ENCODE results near the gene PROSER2.

Gene PROSER2

DNA sequence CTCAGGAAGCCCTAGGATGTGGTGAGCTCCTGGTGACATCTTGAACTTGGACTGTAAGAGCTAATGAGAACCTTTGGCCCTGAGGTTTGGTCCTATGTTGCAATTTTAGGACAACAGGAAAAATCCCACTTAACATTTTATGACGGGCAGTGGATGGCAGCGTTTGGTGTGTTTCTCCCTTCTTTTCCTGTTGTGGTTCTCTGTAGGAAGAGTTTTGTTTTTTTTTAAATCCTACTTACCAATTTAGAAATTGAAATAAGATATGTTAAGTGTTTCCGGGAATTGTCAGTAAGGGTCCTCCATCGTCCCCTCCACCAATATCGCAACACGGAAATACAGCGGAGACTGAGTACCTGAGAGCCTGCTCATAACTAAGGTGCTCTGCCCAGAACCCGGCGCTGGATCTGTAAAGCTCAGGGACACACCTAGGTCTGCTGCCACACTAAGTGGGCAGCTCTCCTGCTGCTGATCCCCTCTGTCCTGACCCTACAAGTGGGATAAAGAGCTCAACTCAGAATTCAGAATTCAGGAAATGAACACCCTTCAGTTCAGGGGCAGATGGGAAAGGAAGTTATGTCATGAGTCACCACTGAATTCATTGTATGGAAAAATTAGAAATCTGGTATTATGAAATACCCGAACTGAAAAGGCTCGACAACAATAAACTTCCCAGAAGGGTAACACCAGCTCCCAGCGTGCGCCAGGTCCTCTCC, 9.1 kb upstream of the PROSER2 start:
- H3K4me3 ChIP-seq: no peak overlapping the region
- no peak for DNase-seq (ENCODE audit: low spot score)
- TF ChIP-seq, protein P1, sequence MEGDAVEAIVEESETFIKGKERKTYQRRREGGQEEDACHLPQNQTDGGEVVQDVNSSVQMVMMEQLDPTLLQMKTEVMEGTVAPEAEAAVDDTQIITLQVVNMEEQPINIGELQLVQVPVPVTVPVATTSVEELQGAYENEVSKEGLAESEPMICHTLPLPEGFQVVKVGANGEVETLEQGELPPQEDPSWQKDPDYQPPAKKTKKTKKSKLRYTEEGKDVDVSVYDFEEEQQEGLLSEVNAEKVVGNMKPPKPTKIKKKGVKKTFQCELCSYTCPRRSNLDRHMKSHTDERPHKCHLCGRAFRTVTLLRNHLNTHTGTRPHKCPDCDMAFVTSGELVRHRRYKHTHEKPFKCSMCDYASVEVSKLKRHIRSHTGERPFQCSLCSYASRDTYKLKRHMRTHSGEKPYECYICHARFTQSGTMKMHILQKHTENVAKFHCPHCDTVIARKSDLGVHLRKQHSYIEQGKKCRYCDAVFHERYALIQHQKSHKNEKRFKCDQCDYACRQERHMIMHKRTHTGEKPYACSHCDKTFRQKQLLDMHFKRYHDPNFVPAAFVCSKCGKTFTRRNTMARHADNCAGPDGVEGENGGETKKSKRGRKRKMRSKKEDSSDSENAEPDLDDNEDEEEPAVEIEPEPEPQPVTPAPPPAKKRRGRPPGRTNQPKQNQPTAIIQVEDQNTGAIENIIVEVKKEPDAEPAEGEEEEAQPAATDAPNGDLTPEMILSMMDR (IDR thresholded peaks at IDR 0.05): no peak
- peak overlapping the region in 1 of 2 donors; percentile 49 for H3K27ac ChIP-seq

DNA sequence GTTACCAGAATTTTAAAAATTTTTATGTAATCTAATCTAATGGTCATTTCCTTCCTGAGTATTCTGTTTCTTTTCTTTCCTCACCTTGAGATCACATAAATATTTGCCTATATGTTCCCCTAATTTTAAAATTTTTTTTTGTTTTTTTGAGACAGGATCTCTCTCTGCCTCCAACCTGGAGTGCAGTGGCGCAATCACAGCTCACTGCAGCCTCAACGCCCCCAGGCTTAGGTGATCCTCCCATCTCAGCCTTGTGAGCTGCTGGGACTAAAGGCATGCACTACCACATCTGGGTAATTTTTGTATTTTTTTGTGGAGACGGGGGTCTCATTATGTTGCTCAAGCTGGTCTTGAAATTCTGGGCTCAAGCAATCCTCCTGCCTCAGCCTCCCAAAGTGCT, 4.1 kb upstream of the PROSER2 start:
- no peak for DNase-seq (ENCODE audit: low spot score)
- Histone ChIP-seq H3K27ac (no peak overlapping the region), H3K4me3 (no peak overlapping the region)
- TF ChIP-seq, protein P1 (IDR thresholded peaks at IDR 0.05): no peak

GRCh38 chr10:11822026-11822756, 965 bp upstream of the PROSER2 start:
- no peak overlapping the region for H3K4me3 ChIP-seq
- H3K27ac ChIP-seq: no peak overlapping the region
- DNase-seq (ENCODE audit: low spot score): no peak
- TF ChIP-seq, protein P1 (IDR thresholded peaks at IDR 0.05): no peak

- no peak overlapping the region for H3K27ac ChIP-seq
- DNase-seq (ENCODE audit: low spot score): no peak
- TF ChIP-seq, protein P1 (IDR thresholded peaks at IDR 0.05): no peak
- H3K4me3 ChIP-seq: peak overlapping the region; percentile 86
Measured at GRCh38 chr10:11822809-11823121, 391 bp upstream of the PROSER2 start.

GRCh38 chr10:11823989-11824346, 812 bp downstream of the PROSER2 start:
- Histone ChIP-seq H3K4me3 (peak overlapping the region; percentile 86), H3K27ac (peak overlapping the region in 1 of 2 donors; percentile 73)
- TF ChIP-seq, protein P1 (IDR thresholded peaks at IDR 0.05): no peak
- no peak for DNase-seq (ENCODE audit: low spot score)

DNA sequence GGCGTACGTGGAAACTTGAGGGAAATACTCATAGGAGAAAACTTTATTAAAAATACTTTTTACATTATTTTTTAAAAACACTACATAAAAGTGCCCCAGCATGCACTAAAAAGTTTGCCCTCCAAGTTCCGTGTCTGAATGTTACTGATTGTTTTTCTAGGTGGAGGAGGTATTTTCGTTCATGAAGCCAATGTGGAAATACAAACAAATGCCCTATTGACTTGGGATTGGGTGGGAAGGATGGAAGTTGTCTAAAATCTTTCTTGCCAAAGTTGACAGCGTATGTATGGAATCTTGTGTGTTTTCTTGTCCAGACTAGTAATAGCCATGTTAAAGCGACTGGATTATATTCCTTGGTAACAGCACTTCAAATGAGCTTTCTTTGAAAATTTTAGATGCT, 1.2 kb downstream of the PROSER2 start:
- peak overlapping the region; percentile 86 for H3K4me3 ChIP-seq
- DNase-seq (ENCODE audit: low spot score): no peak
- H3K27ac ChIP-seq: no peak overlapping the region
- TF ChIP-seq, protein P1 (IDR thresholded peaks at IDR 0.05): no peak

- no peak for DNase-seq (ENCODE audit: low spot score)
- Histone ChIP-seq H3K4me3 (peak overlapping the region; percentile 86), H3K27ac (no peak overlapping the region)
- TF ChIP-seq, protein P1 (IDR thresholded peaks at IDR 0.05): no peak
Measured at GRCh38 chr10:11824825-11825224, 1.7 kb downstream of the PROSER2 start.
